ENCODE results near the gene CPT1C. TPM values are rescaled to one million over a fixed set of nuclear protein-coding genes. Genes with fewer than 3 reads are reported as not detected.
A peak's percentile ranks its signal among the peaks of the same experiment; 100 is the strongest.

CPT1C gene
- 0.39 to 0.49 TPM (median 0.41 TPM) in 3 replicates for polyA plus RNA-seq
- polyA plus RNA-seq (2011; ENCODE audit: low read depth) = 0.25 TPM
- 0.09 and 0.10 TPM in 2 replicates for polyA plus RNA-seq (2011; cell fraction: cytosol; rRNA removed)
- 0.91 and 1.1 TPM in 2 replicates for polyA plus RNA-seq (2011; cell fraction: nucleus; rRNA removed)
- 0.55 and 1.8 TPM in 2 replicates for polyA plus RNA-seq (2012; ENCODE audit: low replicate concordance)
- polyA minus RNA-seq = 0.07 to 1.3 TPM (median 0.85 TPM) in 3 replicates
- not detected for polyA minus RNA-seq (2011; cell fraction: cytosol; rRNA and poly(A)+ RNA removed)
- 0.32 TPM in 1 of 2 replicates, not detected in the other for polyA minus RNA-seq (2011; cell fraction: nucleus; rRNA and poly(A)+ RNA removed)

GRCh38 chr19:49690656-49691242, at the start of gene CPT1C:
Gene CPT1C (plus strand): TSS chr19:49691116. CDS start chr19:49692253, 1,137 bp downstream.
- H3K4me1 ChIP-seq (ENCODE audit: control insufficient read depth, extremely low read depth, insufficient read depth, low read length) = peaks cover 21% of the 10 kb centered on the region
- no peak for FAIRE-seq

DNA sequence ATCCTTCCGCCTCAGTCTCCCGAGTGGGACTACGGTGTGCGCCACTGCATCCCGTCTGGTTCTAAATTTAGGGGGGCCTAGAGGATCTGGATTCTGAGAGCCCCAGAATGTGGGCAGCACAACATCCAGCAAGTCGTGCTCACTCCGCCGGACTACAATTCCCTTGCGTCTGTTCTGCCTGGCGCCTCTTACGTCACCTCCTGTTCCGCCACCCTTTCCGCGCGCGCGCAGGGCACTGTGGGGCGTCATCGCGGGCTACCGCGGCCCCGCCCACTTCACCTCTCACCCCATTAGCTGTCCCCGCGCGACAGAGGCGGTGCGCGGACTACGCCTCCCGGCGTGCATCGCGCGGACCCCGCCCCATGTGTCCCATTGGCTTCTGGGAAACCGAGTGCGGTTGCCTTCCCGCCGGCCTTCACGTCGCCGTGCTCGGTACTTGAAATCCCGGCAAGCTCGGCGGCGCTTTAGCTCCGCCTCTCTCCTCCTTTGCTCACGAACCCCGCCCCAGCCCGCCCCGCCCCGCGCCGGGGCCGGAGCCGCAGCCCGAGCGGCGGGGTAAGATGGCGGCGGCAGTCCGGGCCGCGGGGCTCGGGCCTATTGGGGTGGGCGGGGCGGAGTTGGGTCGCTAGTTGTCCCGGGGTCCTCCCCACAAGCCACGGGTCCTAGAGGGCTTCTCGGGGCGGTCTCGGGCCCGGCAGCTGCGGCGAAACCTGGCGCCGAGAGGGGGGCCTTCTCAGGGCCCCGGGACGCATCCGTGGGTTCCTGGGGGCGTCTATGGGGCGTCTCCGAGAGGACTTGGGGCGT, 49.0 kb upstream of the CPT1C start, which contains the start of gene SCAF1:
SCAF1 (plus strand) TSS at position 522 of the 804 bp plus-strand sequence. CDS start 2,818 bp downstream, outside the sequence.
- Histone ChIP-seq H3K79me2 (ENCODE audit: control insufficient read depth, insufficient read depth, low read length) (peaks cover 63% of the 10 kb centered on the region), H3K27ac (ENCODE audit: control insufficient read depth, insufficient read depth, low read length) (peak within 1 kb of the TSS; percentile 100), H3K36me3 (ENCODE audit: control insufficient read depth in 2 of 2, extremely low read depth in 1 of 2, insufficient read depth in 2 of 2, low read length in 2 of 2) (peaks cover 13 to 15% of the 10 kb centered on the region in 2 experiments), H2AFZ (ENCODE audit: control insufficient read depth, low read length) (peak within 1 kb of the TSS; percentile 53), H3K4me3 (ENCODE audit: control insufficient read depth in 2 of 3, extremely low read depth in 1 of 3, insufficient read depth in 2 of 3, low read depth in 1 of 3, low read length in 3 of 3) (peak within 1 kb of the TSS; percentile 85 to 100 (median 99)), H4K20me1 (ENCODE audit: control insufficient read depth, extremely low read depth, insufficient read depth, low read length) (peaks cover 2% of the 10 kb centered on the region), H3K9me3 (ENCODE audit: control insufficient read depth, low read depth, low read length) (no peaks in the 10 kb centered on the region), H3K9ac (ENCODE audit: control insufficient read depth, extremely low read depth, insufficient read depth, low read length) (peak within 1 kb of the TSS; percentile 100), H3K9me1 (ENCODE audit: control insufficient read depth, extremely low read depth, insufficient read depth, low read length) (no peaks in the 10 kb centered on the region), H3K27me3 (ENCODE audit: control insufficient read depth, extremely low read depth, insufficient read depth, low read length) (no peaks in the 10 kb centered on the region), H3K4me2 (ENCODE audit: control insufficient read depth, extremely low read depth, insufficient read depth, low read depth, low read length) (peak within 1 kb of the TSS; percentile 100), H3K4me1 (ENCODE audit: control insufficient read depth, extremely low read depth, insufficient read depth, low read length) (peaks cover 24% of the 10 kb centered on the region)
- DNase-seq (ENCODE audit: low read depth, low spot score) (peak; percentile 96), FAIRE-seq (peak; percentile 75)
- dilution Hi-C loops (cut with MboI; ENCODE audit: extremely low pct_ligation_motif_present, low sequenced_read_pairs) = no loop called here
- no peak for TF ChIP-seq EZH2 (IDR thresholded peaks at IDR 0.05; ENCODE audit: low read length)
- TF ChIP-seq CTCF (optimal IDR thresholded peaks at IDR 0.05 in 1 of 3, IDR thresholded peaks at IDR 0.05 in 1 of 3, conservative IDR thresholded peaks at IDR 0.05 in 1 of 3; ENCODE audit: extremely low read depth in 1 of 3, insufficient read depth in 2 of 3, low read length in 3 of 3) = no peak

More at GRCh38 chr19:49690656-49691242, at the start of gene CPT1C:
- no peaks in the 10 kb centered on the region for H3K9me1 ChIP-seq (ENCODE audit: control insufficient read depth, extremely low read depth, insufficient read depth, low read length)
- H3K4me3 ChIP-seq (ENCODE audit: control insufficient read depth in 2 of 3, extremely low read depth in 1 of 3, insufficient read depth in 2 of 3, low read depth in 1 of 3, low read length in 3 of 3) = peak within 1 kb of the TSS; percentile 9 to 60 (median 47)
- H3K4me2 ChIP-seq (ENCODE audit: control insufficient read depth, extremely low read depth, insufficient read depth, low read depth, low read length) = peak within 1 kb of the TSS; percentile 93
- peaks cover 11 to 16% of the 10 kb centered on the region in 2 experiments for H3K36me3 ChIP-seq (ENCODE audit: control insufficient read depth in 2 of 2, extremely low read depth in 1 of 2, insufficient read depth in 2 of 2, low read length in 2 of 2)
- H3K9ac ChIP-seq (ENCODE audit: control insufficient read depth, extremely low read depth, insufficient read depth, low read length) = peak within 1 kb of the TSS; percentile 56
- no peaks in the 10 kb centered on the region for H3K27me3 ChIP-seq (ENCODE audit: control insufficient read depth, extremely low read depth, insufficient read depth, low read length)
- H3K9me3 ChIP-seq (ENCODE audit: control insufficient read depth, low read depth, low read length) = no peaks in the 10 kb centered on the region
- peak within 1 kb of the TSS; percentile 30 for H2AFZ ChIP-seq (ENCODE audit: control insufficient read depth, low read length)
- no peak within 1 kb of the TSS for H3K27ac ChIP-seq (ENCODE audit: control insufficient read depth, insufficient read depth, low read length)
- H4K20me1 ChIP-seq (ENCODE audit: control insufficient read depth, extremely low read depth, insufficient read depth, low read length) = peaks cover 7% of the 10 kb centered on the region
- TF ChIP-seq EZH2 (IDR thresholded peaks at IDR 0.05; ENCODE audit: low read length) = no peak
- TF ChIP-seq CTCF (optimal IDR thresholded peaks at IDR 0.05 in 1 of 3, IDR thresholded peaks at IDR 0.05 in 1 of 3, conservative IDR thresholded peaks at IDR 0.05 in 1 of 3; ENCODE audit: extremely low read depth in 1 of 3, insufficient read depth in 2 of 3, low read length in 3 of 3) = no peak
- dilution Hi-C loops (cut with MboI; ENCODE audit: extremely low pct_ligation_motif_present, low sequenced_read_pairs) = no loop called here
- DNase-seq (ENCODE audit: low read depth, low spot score) = no peak
- peaks cover 2% of the 10 kb centered on the region for H3K79me2 ChIP-seq (ENCODE audit: control insufficient read depth, insufficient read depth, low read length)

All from keratinocyte (primary cell).